NB4 (cell line): Measurements from ENCODE around the gene PROZ.

Source experiments
- DNase-seq: peaks from one replicate; pipeline ENCODE4 v3.0.0; 2010; ENCODE audit warnings: low read depth
- H3K4me3 ChIP-seq: one replicate; pipeline ENCODE4 v1.5.1; 2011; ENCODE audit warnings: mild to moderate bottlenecking, low read depth, low read length, moderate library complexity
- MYC ChIP-seq: IDR thresholded peaks from 2 replicates; pipeline ENCODE4 v1.6.1; 2011; ENCODE audit warnings: low read depth, low read length
- POLR2A ChIP-seq: IDR thresholded peaks from 2 replicates; pipeline ENCODE4 v1.6.1; 2011; ENCODE audit warnings: mild to moderate bottlenecking; ENCODE audit not compliant: insufficient read length; ENCODE audit errors: extremely low read depth
- TF ChIP-seq, protein P1 (sequence below): IDR thresholded peaks from one replicate; pipeline ENCODE4 v1.5.1; 2012; ENCODE audit warnings: low read depth, low read length
- TF ChIP-seq, protein P2 (sequence below): IDR thresholded peaks from 2 replicates; pipeline ENCODE4 v1.6.1; 2011; ENCODE audit warnings: low read depth, low read length

PROZ gene

DNA sequence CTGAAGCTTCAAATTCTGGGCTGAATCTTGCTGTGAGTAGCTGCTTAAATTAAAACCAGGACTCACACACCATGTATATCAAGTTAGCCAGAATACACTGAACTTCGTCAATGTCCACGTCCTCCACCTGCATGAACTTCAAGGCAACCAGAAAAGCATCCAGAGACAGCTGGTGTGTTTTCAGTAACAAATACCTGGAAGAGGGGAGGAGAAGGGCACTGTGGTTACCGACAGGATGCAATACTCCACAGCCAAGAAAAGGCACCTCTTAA is 20.4 kb downstream of the PROZ start:
- TF ChIP-seq, protein P1, sequence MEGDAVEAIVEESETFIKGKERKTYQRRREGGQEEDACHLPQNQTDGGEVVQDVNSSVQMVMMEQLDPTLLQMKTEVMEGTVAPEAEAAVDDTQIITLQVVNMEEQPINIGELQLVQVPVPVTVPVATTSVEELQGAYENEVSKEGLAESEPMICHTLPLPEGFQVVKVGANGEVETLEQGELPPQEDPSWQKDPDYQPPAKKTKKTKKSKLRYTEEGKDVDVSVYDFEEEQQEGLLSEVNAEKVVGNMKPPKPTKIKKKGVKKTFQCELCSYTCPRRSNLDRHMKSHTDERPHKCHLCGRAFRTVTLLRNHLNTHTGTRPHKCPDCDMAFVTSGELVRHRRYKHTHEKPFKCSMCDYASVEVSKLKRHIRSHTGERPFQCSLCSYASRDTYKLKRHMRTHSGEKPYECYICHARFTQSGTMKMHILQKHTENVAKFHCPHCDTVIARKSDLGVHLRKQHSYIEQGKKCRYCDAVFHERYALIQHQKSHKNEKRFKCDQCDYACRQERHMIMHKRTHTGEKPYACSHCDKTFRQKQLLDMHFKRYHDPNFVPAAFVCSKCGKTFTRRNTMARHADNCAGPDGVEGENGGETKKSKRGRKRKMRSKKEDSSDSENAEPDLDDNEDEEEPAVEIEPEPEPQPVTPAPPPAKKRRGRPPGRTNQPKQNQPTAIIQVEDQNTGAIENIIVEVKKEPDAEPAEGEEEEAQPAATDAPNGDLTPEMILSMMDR = no peak
- TF ChIP-seq POLR2A (no peak), MYC (no peak)
- TF ChIP-seq, protein P2, sequence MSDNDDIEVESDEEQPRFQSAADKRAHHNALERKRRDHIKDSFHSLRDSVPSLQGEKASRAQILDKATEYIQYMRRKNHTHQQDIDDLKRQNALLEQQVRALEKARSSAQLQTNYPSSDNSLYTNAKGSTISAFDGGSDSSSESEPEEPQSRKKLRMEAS = no peak
- no peak for DNase-seq
- no peak overlapping the region for H3K4me3 ChIP-seq

DNA sequence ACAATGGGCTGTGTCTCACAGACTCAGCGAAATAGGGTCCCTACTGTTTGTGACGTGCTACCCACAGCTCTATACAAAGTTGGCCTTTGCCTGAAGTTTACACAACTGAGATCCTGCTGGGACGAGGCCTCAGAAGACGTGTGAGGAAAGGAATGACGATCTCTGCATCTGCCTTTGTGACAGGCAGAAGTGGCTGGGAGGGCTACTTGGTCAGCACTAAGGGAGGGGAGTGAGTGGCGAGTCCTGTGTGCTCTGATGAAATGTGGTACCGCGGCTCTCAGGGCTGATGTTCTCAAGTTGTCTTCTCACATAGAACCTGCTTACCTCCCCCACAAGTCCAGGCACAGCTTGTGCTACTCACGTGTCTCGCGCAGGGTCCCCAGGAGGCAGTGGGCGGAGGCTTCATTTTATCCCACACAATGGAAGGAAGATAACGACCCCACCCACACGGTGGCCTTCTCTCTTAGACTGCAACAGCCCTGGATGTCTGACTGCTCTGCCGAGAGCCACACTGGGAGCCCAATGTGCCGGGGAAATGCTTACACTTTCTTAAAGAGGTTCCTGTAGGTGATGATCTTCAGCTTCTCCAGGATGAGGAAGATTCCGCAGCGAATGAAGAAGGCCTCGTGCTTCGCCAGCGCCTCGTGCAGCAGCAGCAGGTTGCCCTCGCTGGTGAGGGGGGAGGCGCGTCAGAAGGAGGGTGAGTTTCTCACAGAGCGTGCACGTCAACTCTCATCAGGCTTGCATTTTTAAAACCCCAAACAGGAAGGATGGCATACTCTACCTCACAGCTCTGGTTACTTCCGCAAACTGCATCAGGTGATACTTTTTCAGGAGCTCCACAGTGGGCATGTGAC is 21.2 kb downstream of the PROZ start:
- no peak overlapping the region for H3K4me3 ChIP-seq
- TF ChIP-seq POLR2A (no peak), MYC (no peak)
- TF ChIP-seq, protein P1 = no peak
- TF ChIP-seq, protein P2 = no peak
- no peak for DNase-seq

DNA sequence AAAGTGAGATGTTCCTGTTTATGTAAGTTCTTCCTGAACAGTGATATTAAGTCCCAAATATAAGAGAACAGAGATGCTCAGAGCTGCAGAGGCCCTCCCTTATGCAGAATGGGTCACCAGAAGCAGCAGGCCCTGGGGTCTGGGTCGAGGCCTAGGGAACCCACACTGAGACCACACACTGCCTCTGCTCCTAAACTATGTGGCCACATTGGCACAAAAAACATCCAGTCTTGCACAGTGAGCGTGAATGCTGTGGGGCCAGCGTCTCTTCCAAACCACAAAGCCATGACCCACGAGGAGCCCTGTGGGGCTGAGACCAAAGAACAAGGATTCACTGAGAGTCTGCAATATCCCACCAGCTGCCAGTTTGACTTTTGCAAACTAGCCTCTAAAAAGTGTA is 23.6 kb downstream of the PROZ start:
- no peak overlapping the region for H3K4me3 ChIP-seq
- TF ChIP-seq MYC = no peak
- no peak for DNase-seq

DNA sequence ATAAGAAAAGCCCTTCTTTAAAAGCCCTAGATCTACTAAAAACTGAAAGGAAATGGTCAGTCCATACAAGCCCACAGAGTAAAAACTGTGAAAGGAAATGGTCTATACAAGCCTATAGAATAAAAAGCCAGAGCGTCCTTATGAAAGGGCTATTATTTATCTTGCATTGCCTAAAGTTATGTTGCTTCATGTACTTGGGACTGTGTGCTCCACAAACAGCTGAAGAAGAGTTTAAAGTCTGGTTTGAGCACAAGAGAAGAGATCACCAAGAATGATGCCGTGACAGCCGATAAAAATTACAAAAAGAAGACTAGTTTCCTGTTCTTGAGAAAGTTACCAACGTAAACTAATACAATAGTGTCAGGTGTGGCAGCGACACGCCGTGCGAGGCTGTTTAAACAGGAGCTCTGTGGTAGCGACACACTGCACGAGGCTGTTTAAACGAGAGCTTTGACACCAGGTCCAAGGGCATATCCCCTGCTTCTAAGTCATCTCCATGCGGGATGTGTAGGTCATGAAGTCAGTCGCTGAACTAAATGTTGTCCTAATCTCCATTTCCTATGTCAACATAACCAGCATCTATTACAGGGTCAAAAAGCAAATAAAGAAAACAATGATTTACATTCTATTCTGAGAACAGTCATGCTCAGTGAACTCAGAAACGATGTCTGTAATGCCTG is 25.1 kb downstream of the PROZ start:
- no peak overlapping the region for H3K4me3 ChIP-seq
- no peak for TF ChIP-seq MYC
- TF ChIP-seq, protein P1 = no peak
- TF ChIP-seq, protein P2 = no peak
- no peak for TF ChIP-seq POLR2A
- DNase-seq = no peak

DNA sequence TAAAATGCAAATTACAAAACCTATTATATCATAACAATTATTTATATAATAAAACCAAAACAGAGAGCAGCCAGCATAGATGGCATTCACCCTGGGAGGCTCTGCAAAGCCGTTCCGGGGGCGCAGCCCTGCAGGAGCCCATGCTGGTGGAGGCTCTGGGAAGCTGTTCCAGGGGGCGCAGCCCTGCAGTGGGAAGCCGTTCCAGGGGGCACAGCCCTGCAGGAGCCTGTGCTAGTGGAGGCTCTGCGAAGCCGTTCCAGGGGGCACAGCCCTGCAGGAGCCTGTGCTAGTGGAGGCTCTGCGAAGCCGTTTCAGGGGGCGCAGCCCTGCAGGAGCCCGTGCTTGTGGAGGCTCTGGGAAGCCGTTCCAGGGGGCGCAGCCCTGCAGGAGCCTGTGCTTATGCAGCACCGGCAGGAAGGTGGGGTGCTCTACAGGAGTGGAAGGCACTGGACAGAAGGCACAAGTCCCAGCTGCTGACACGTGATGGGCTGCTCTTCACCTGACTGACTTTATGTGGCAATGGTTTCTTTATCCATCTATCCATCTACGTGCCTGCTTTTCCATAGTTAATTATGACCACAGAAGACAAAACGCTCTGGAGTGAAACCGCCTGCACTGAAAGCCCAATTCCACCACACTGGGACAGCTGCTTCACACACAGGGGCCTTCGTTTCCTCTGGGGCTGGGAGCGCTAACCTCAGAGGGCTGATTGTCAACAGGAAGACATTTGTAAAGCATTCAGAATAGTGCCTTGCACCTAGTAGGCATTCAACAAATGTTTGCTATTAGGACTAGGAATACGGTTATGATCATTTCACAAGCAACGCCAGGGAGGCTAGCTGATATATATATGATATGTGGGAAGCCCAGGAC is 26.4 kb downstream of the PROZ start:
- H3K4me3 ChIP-seq = no peak overlapping the region
- TF ChIP-seq MYC (no peak), POLR2A (no peak)
- TF ChIP-seq, protein P1 = no peak
- TF ChIP-seq, protein P2 = no peak
- DNase-seq = no peak
